Measurements from ENCODE around the gene DTWD2. TPM values are rescaled to one million over a fixed set of nuclear protein-coding genes. Genes with fewer than 3 reads are reported as not detected.
"Not testable (repeated sequence)": the region's sequence is repeated elsewhere in the genome, so short reads cannot be mapped to it uniquely, and the experiment has no call there.

Gene DTWD2
- total RNA-seq, 1 donor from 2014 or later: 4.0 TPM

- Mint-ChIP-seq H3K27ac (no peak overlapping the region), H3K9me3 (peaks cover 9% of the 10 kb centered on the region), H3K36me3 (ENCODE audit: low read depth) (peaks cover 23% of the 10 kb centered on the region), H3K27me3 (no peaks in the 10 kb centered on the region), H3K4me1 (peaks cover 3% of the 10 kb centered on the region), H3K4me3 (no peak overlapping the region)
- intact Hi-C loops (cut with micrococcal nuclease): no loop called here
- POLR2A ChIA-PET: no interaction called here
- CTCF ChIA-PET: interaction anchor here (0.8 to 1.3 kb wide), 3 partner anchors 10 to 1502 kb away, joined by 3 to 8 read pairs (median 3); no protein-coding TSS in a partner anchor
- DNase-seq (no peak), ATAC-seq (ENCODE audit: low read depth) (no peak)
- no peak for TF ChIP-seq CTCF (IDR thresholded peaks at IDR 0.05)
Observed at GRCh38 chr5:118956727-118957126, 31.6 kb downstream of the DTWD2 start.

GRCh38 chr5:118953652-118954005, 34.7 kb downstream of the DTWD2 start:
- ATAC-seq (ENCODE audit: low read depth) (no peak), DNase-seq (no peak)
- Mint-ChIP-seq H3K36me3 (ENCODE audit: low read depth) (peaks cover 22% of the 10 kb centered on the region), H3K27me3 (no peaks in the 10 kb centered on the region), H3K9me3 (no peaks in the 10 kb centered on the region), H3K27ac (no peak overlapping the region), H3K4me1 (peaks cover 3% of the 10 kb centered on the region), H3K4me3 (no peak overlapping the region)
- intact Hi-C loops (cut with micrococcal nuclease): no loop called here
- TF ChIP-seq CTCF (IDR thresholded peaks at IDR 0.05): no peak
- ChIA-PET POLR2A (interaction anchor here (0.6 kb wide), 1 partner anchor 220 kb away, joined by 3 read pairs; no protein-coding TSS in a partner anchor), CTCF (no interaction called here)

GRCh38 chr5:118952992-118953651, 35.2 kb downstream of the DTWD2 start:
- POLR2A ChIA-PET: interaction anchor here (0.6 kb wide), 1 partner anchor 221 kb away, joined by 3 read pairs; no protein-coding TSS in a partner anchor
- Mint-ChIP-seq H3K4me1 (peaks cover 3% of the 10 kb centered on the region), H3K27ac (no peak overlapping the region), H3K27me3 (no peaks in the 10 kb centered on the region), H3K9me3 (no peaks in the 10 kb centered on the region), H3K36me3 (ENCODE audit: low read depth) (peaks cover 17% of the 10 kb centered on the region), H3K4me3 (no peak overlapping the region)
- no peak for TF ChIP-seq CTCF (IDR thresholded peaks at IDR 0.05)
- CTCF ChIA-PET: no interaction called here
- no peak for DNase-seq
- no peak for ATAC-seq (ENCODE audit: low read depth)
- intact Hi-C loops (cut with micrococcal nuclease): no loop called here

GRCh38 chr5:118952306-118952705, 36.0 kb downstream of the DTWD2 start:
- H3K36me3 Mint-ChIP-seq (ENCODE audit: low read depth): peaks cover 17% of the 10 kb centered on the region
- POLR2A ChIA-PET; H3K27me3 Mint-ChIP-seq; ATAC-seq (ENCODE audit: low read depth); H3K4me3 Mint-ChIP-seq; H3K4me1 Mint-ChIP-seq; CTCF ChIA-PET; intact Hi-C loops (cut with micrococcal nuclease); H3K27ac Mint-ChIP-seq; DNase-seq; H3K9me3 Mint-ChIP-seq: not testable (repeated sequence)

- ATAC-seq (ENCODE audit: low read depth); DNase-seq; H3K27ac Mint-ChIP-seq; intact Hi-C loops (cut with micrococcal nuclease); CTCF ChIA-PET; H3K4me1 Mint-ChIP-seq; H3K4me3 Mint-ChIP-seq; H3K27me3 Mint-ChIP-seq; H3K9me3 Mint-ChIP-seq; POLR2A ChIA-PET: not testable (repeated sequence)
- H3K36me3 Mint-ChIP-seq (ENCODE audit: low read depth): peaks cover 17% of the 10 kb centered on the region
Observed at GRCh38 chr5:118950354-118950753, 38.0 kb downstream of the DTWD2 start.

- no peak for TF ChIP-seq CTCF (IDR thresholded peaks at IDR 0.05)
- no peak overlapping the region for H3K4me3 Mint-ChIP-seq
- H3K9me3 Mint-ChIP-seq: no peaks in the 10 kb centered on the region
- peaks cover 15% of the 10 kb centered on the region for H3K36me3 Mint-ChIP-seq (ENCODE audit: low read depth)
- ATAC-seq (ENCODE audit: low read depth): no peak
- H3K27ac Mint-ChIP-seq: no peak overlapping the region
- ChIA-PET POLR2A (no interaction called here), CTCF (interaction anchor here (0.9 kb wide), 1 partner anchor 10 kb away, joined by 3 read pairs; no protein-coding TSS in a partner anchor)
- intact Hi-C loops (cut with micrococcal nuclease): no loop called here
- DNase-seq: no peak
- H3K4me1 Mint-ChIP-seq: no peaks in the 10 kb centered on the region
- H3K27me3 Mint-ChIP-seq: no peaks in the 10 kb centered on the region
Observed at GRCh38 chr5:118946138-118946800, 42.1 kb downstream of the DTWD2 start.
